Measurements from ENCODE around the gene LETM1. TPM values are rescaled to one million over a fixed set of nuclear protein-coding genes. Genes with fewer than 3 reads are reported as not detected.

Gene LETM1
- total and polyA plus RNA-seq, 4 experiments from 2014 or later, result 6.5 to 42.8 (median 25.5) TPM

- H3K4me1 Mint-ChIP-seq, result no peaks in the 10 kb centered on the region
- Histone ChIP-seq H3K27ac (ENCODE audit: low read depth, low read length) (no peak overlapping the region), H3K36me3 (ENCODE audit: insufficient read depth, low read length) (no peaks in the 10 kb centered on the region), H3K4me3 (ENCODE audit: low read length in 2 of 2) (no peak overlapping the region), H3K4me1 (ENCODE audit: insufficient read depth, low read length) (peaks cover 12% of the 10 kb centered on the region), H3K27me3 (ENCODE audit: insufficient read depth, low read length) (peaks cover 17% of the 10 kb centered on the region), H3K9me3 (ENCODE audit: control insufficient read depth in 1 of 2, low read length in 2 of 2) (no peaks in the 10 kb centered on the region)
- H3K9me3 Mint-ChIP-seq, result no peaks in the 10 kb centered on the region
- ChIA-PET CTCF (ENCODE audit: partially characterized antibody) (no interaction called here), POLR2A (ENCODE audit: partially characterized antibody) (no interaction called here)
- H3K36me3 Mint-ChIP-seq, result no peaks in the 10 kb centered on the region
- intact Hi-C loops (cut with micrococcal nuclease), result no loop called here
- peaks cover 10 to 12% of the 10 kb centered on the region in 2 donors for H3K27me3 Mint-ChIP-seq
- DNase-seq, result peak in 1 of 5 donors; percentile 24
- H3K4me3 Mint-ChIP-seq, result no peak overlapping the region
- H3K27ac Mint-ChIP-seq, result no peak overlapping the region
Measured at GRCh38 chr4:1798580-1799386, 57.2 kb downstream of the LETM1 start.

- Mint-ChIP-seq H3K4me1 (no peaks in the 10 kb centered on the region), H3K27me3 (peaks cover 10 to 12% of the 10 kb centered on the region in 2 donors), H3K4me3 (no peak overlapping the region), H3K27ac (no peak overlapping the region), H3K9me3 (no peaks in the 10 kb centered on the region), H3K36me3 (no peaks in the 10 kb centered on the region)
- ChIA-PET POLR2A (ENCODE audit: partially characterized antibody) (no interaction called here), CTCF (ENCODE audit: partially characterized antibody) (no interaction called here)
- intact Hi-C loops (cut with micrococcal nuclease), result no loop called here
- H3K4me3 ChIP-seq (ENCODE audit: low read length in 2 of 2), result no peak overlapping the region
- DNase-seq, result peak in 1 of 5 donors; percentile 33
- H3K27ac ChIP-seq (ENCODE audit: low read depth, low read length), result no peak overlapping the region
- H3K36me3 ChIP-seq (ENCODE audit: insufficient read depth, low read length), result no peaks in the 10 kb centered on the region
- H3K27me3 ChIP-seq (ENCODE audit: insufficient read depth, low read length), result peaks cover 17% of the 10 kb centered on the region
- H3K4me1 ChIP-seq (ENCODE audit: insufficient read depth, low read length), result peaks cover 12% of the 10 kb centered on the region
- no peaks in the 10 kb centered on the region for H3K9me3 ChIP-seq (ENCODE audit: control insufficient read depth in 1 of 2, low read length in 2 of 2)
Measured at GRCh38 chr4:1797861-1798579, 57.9 kb downstream of the LETM1 start.

GRCh38 chr4:1797298-1797860 is 58.6 kb downstream of the LETM1 start:
- Mint-ChIP-seq H3K9me3 (no peaks in the 10 kb centered on the region), H3K4me3 (no peak overlapping the region)

GRCh38 chr4:1796486-1797204 is 59.3 kb downstream of the LETM1 start:
- Histone ChIP-seq H3K27me3 (ENCODE audit: insufficient read depth, low read length) (peaks cover 17% of the 10 kb centered on the region), H3K36me3 (ENCODE audit: insufficient read depth, low read length) (no peaks in the 10 kb centered on the region), H3K9me3 (ENCODE audit: control insufficient read depth in 1 of 2, low read length in 2 of 2) (no peaks in the 10 kb centered on the region), H3K4me1 (ENCODE audit: insufficient read depth, low read length) (peaks cover 12% of the 10 kb centered on the region), H3K4me3 (ENCODE audit: low read length in 2 of 2) (no peak overlapping the region), H3K27ac (ENCODE audit: low read depth, low read length) (no peak overlapping the region)
- intact Hi-C loops (cut with micrococcal nuclease), result no loop called here
- H3K27ac Mint-ChIP-seq, result no peak overlapping the region
- H3K4me3 Mint-ChIP-seq, result peak overlapping the region in 2 of 8 donors; percentile 20 to 66
- POLR2A ChIA-PET (ENCODE audit: partially characterized antibody), result no interaction called here
- CTCF ChIA-PET (ENCODE audit: partially characterized antibody), result no interaction called here
- no peaks in the 10 kb centered on the region for H3K9me3 Mint-ChIP-seq
- H3K4me1 Mint-ChIP-seq, result no peaks in the 10 kb centered on the region
- DNase-seq, result no peak
- H3K36me3 Mint-ChIP-seq, result no peaks in the 10 kb centered on the region
- H3K27me3 Mint-ChIP-seq, result peaks cover 10 to 12% of the 10 kb centered on the region in 2 donors

More at GRCh38 chr4:1797298-1797860, 58.6 kb downstream of the LETM1 start:
- Histone ChIP-seq H3K4me3 (ENCODE audit: low read length in 2 of 2) (no peak overlapping the region), H3K27me3 (ENCODE audit: insufficient read depth, low read length) (peaks cover 17% of the 10 kb centered on the region), H3K4me1 (ENCODE audit: insufficient read depth, low read length) (peaks cover 12% of the 10 kb centered on the region), H3K9me3 (ENCODE audit: control insufficient read depth in 1 of 2, low read length in 2 of 2) (no peaks in the 10 kb centered on the region), H3K27ac (ENCODE audit: low read depth, low read length) (no peak overlapping the region), H3K36me3 (ENCODE audit: insufficient read depth, low read length) (no peaks in the 10 kb centered on the region)
- peak in 1 of 5 donors; percentile 1 for DNase-seq
- POLR2A ChIA-PET (ENCODE audit: partially characterized antibody), result no interaction called here
- Mint-ChIP-seq H3K4me1 (no peaks in the 10 kb centered on the region), H3K36me3 (no peaks in the 10 kb centered on the region), H3K27ac (no peak overlapping the region), H3K27me3 (peaks cover 10 to 12% of the 10 kb centered on the region in 2 donors)
- CTCF ChIA-PET (ENCODE audit: partially characterized antibody), result no interaction called here
- intact Hi-C loops (cut with micrococcal nuclease), result no loop called here

GRCh38 chr4:1795299-1796195 is 60.4 kb downstream of the LETM1 start:
- Mint-ChIP-seq H3K4me3 (peak overlapping the region in 4 of 8 donors; percentile 13 to 49 (median 30)), H3K4me1 (no peaks in the 10 kb centered on the region), H3K27ac (no peak overlapping the region), H3K36me3 (peaks cover 0 to 1% of the 10 kb centered on the region in 2 donors), H3K27me3 (peaks cover 10 to 12% of the 10 kb centered on the region in 2 donors), H3K9me3 (no peaks in the 10 kb centered on the region)
- peaks cover 12% of the 10 kb centered on the region for H3K4me1 ChIP-seq (ENCODE audit: insufficient read depth, low read length)
- no peaks in the 10 kb centered on the region for H3K9me3 ChIP-seq (ENCODE audit: control insufficient read depth in 1 of 2, low read length in 2 of 2)
- DNase-seq, result no peak
- ChIA-PET POLR2A (ENCODE audit: partially characterized antibody) (no interaction called here), CTCF (ENCODE audit: partially characterized antibody) (interaction anchor here (1.6 kb wide), 1 partner anchor 14 kb away, joined by 5 read pairs; no protein-coding TSS in a partner anchor)
- no peak overlapping the region for H3K4me3 ChIP-seq (ENCODE audit: low read length in 2 of 2)
- no peaks in the 10 kb centered on the region for H3K36me3 ChIP-seq (ENCODE audit: insufficient read depth, low read length)
- no peak overlapping the region for H3K27ac ChIP-seq (ENCODE audit: low read depth, low read length)
- intact Hi-C loops (cut with micrococcal nuclease), result no loop called here
- H3K27me3 ChIP-seq (ENCODE audit: insufficient read depth, low read length), result peaks cover 17% of the 10 kb centered on the region

GRCh38 chr4:1794809-1795298 is 61.1 kb downstream of the LETM1 start:
- POLR2A ChIA-PET (ENCODE audit: partially characterized antibody), result no interaction called here

More at GRCh38 chr4:1794809-1795298, 61.1 kb downstream of the LETM1 start:
- Histone ChIP-seq H3K27ac (ENCODE audit: low read depth, low read length) (no peak overlapping the region), H3K9me3 (ENCODE audit: control insufficient read depth in 1 of 2, low read length in 2 of 2) (no peaks in the 10 kb centered on the region), H3K4me3 (ENCODE audit: low read length in 2 of 2) (no peak overlapping the region), H3K36me3 (ENCODE audit: insufficient read depth, low read length) (no peaks in the 10 kb centered on the region), H3K4me1 (ENCODE audit: insufficient read depth, low read length) (peaks cover 12% of the 10 kb centered on the region), H3K27me3 (ENCODE audit: insufficient read depth, low read length) (peaks cover 17% of the 10 kb centered on the region)
- intact Hi-C loops (cut with micrococcal nuclease), result no loop called here
- Mint-ChIP-seq H3K36me3 (peaks cover 0 to 2% of the 10 kb centered on the region in 2 donors), H3K27ac (no peak overlapping the region), H3K4me1 (no peaks in the 10 kb centered on the region), H3K27me3 (peaks cover 10 to 12% of the 10 kb centered on the region in 2 donors), H3K9me3 (no peaks in the 10 kb centered on the region), H3K4me3 (peak overlapping the region in 2 of 8 donors; percentile 47 to 63)
- DNase-seq, result no peak
- CTCF ChIA-PET (ENCODE audit: partially characterized antibody), result interaction anchor here (1.6 kb wide), 1 partner anchor 15 kb away, joined by 5 read pairs; no protein-coding TSS in a partner anchor
